Lower lobe of right lung (tissue), 2 donors: Measurements from ENCODE around the gene LIN9. TPM values are rescaled to one million over a fixed set of nuclear protein-coding genes. Genes with fewer than 3 reads are reported as not detected.

Experiments used
- ATAC-seq, 2 donors: fragments of 200-7000 bp; cut with Tn5 transposase; one replicate each; pipeline ENCODE4 v1.9.1; 2020 to 2022; ENCODE audit warnings: mild to moderate bottlenecking in 2 of 2, moderate library complexity in 2 of 2
- DNase-seq: peaks from one replicate; pipeline ENCODE4 v3.0.0-alpha.2; 2020
- H3K27ac ChIP-seq: fragments of 200-600 bp; one replicate; pipeline ENCODE4 v1.8.0; 2022
- H3K27me3 ChIP-seq: fragments of 200-600 bp; one replicate; pipeline ENCODE4 v1.8.0; 2022; ENCODE audit warnings: low read depth
- H3K36me3 ChIP-seq: fragments of 200-600 bp; one replicate; pipeline ENCODE4 v1.8.0; 2022; ENCODE audit warnings: mild to moderate bottlenecking
- H3K4me1 ChIP-seq: fragments of 200-600 bp; one replicate; pipeline ENCODE4 v1.8.0; 2022
- H3K4me3 ChIP-seq: fragments of 200-600 bp; one replicate; pipeline ENCODE4 v1.8.0; 2022; ENCODE audit warnings: mild to moderate bottlenecking
- H3K9me3 ChIP-seq: fragments of 200-600 bp; one replicate; pipeline ENCODE4 v1.8.0; 2022
- intact Hi-C: fragments of 100-400 bp; cut with DNase I; formaldehyde crosslinking; loops from one replicate; pipeline ENCODE4 v1.11.0; 2022
- total RNA-seq: library from RNA; stranded (reverse); fragmentation: NEBNext Ultra II Directional; extraction: Animal tissue kit (Norgen Biotek cat#: 25700); gene quantifications from one replicate; pipeline ENCODE4 v1.2.1, GENCODE V29; 2021
- TF ChIP-seq, protein P1 (sequence below): fragments of 200-600 bp; IDR thresholded peaks from one replicate; pipeline ENCODE4 v1.8.0; 2022; ENCODE audit warnings: antibody characterized with exemption, mild to moderate bottlenecking
- donor health status: DM: no; HTN: yes; CAD: no; lungs with severe emphysema.

The LIN9 gene
- total RNA-seq, 1 donor from 2014 or later, result 3.5 TPM

- peaks cover 18% of the 10 kb centered on the region for H3K4me1 ChIP-seq
- peak overlapping the region; percentile 95 for H3K4me3 ChIP-seq
- TF ChIP-seq, protein P1, sequence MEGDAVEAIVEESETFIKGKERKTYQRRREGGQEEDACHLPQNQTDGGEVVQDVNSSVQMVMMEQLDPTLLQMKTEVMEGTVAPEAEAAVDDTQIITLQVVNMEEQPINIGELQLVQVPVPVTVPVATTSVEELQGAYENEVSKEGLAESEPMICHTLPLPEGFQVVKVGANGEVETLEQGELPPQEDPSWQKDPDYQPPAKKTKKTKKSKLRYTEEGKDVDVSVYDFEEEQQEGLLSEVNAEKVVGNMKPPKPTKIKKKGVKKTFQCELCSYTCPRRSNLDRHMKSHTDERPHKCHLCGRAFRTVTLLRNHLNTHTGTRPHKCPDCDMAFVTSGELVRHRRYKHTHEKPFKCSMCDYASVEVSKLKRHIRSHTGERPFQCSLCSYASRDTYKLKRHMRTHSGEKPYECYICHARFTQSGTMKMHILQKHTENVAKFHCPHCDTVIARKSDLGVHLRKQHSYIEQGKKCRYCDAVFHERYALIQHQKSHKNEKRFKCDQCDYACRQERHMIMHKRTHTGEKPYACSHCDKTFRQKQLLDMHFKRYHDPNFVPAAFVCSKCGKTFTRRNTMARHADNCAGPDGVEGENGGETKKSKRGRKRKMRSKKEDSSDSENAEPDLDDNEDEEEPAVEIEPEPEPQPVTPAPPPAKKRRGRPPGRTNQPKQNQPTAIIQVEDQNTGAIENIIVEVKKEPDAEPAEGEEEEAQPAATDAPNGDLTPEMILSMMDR, result no peak
- ATAC-seq, result peak; percentile 5 to 31
- H3K36me3 ChIP-seq, result no peaks in the 10 kb centered on the region
- H3K27ac ChIP-seq, result peak overlapping the region; percentile 68
- intact Hi-C loops, result no loop called here
- H3K9me3 ChIP-seq, result no peaks in the 10 kb centered on the region
- no peaks in the 10 kb centered on the region for H3K27me3 ChIP-seq
- DNase-seq, result peak; percentile 46
Measured at GRCh38 chr1:226309398-226310244, 657 bp upstream of the LIN9 start.

DNA sequence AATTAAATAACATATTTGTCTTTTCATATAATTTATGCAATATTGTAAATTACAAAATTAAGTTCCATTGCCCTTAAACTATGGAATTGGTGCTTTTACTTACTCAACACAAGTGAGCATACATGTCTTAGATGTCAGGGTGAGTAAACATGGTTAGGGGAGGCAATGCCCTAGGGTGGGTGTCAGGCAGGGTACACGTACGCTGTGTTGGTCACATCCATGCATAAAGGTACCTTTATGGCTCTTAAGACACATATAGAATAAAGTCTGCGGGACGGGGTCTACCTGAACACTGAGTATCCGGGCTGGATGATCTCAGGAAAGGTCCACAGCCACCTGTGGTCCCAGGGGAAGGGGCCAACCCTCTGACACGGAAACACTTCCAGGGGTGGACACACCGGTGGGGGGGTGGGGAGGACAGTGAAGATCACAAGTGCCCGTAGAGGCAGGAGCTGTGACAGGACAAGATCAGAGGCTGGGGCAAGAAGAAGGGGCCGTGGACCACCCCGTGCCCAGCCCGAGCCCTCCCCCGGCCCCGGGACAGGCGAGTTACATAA, 720 bp downstream of the LIN9 start:
- intact Hi-C loops, result no loop called here
- Histone ChIP-seq H3K27me3 (no peaks in the 10 kb centered on the region), H3K4me3 (peak overlapping the region; percentile 95), H3K36me3 (no peaks in the 10 kb centered on the region), H3K9me3 (no peaks in the 10 kb centered on the region), H3K27ac (peak overlapping the region; percentile 80), H3K4me1 (peaks cover 18% of the 10 kb centered on the region)
- peak in 1 of 2 donors; percentile 1 for ATAC-seq
- TF ChIP-seq, protein P1, result no peak
- DNase-seq, result no peak

- peaks cover 18% of the 10 kb centered on the region for H3K4me1 ChIP-seq
- no peaks in the 10 kb centered on the region for H3K27me3 ChIP-seq
- no peaks in the 10 kb centered on the region for H3K36me3 ChIP-seq
- TF ChIP-seq, protein P1, result no peak
- no peaks in the 10 kb centered on the region for H3K9me3 ChIP-seq
- DNase-seq, result no peak
- H3K4me3 ChIP-seq, result no peak overlapping the region
- no peak overlapping the region for H3K27ac ChIP-seq
- intact Hi-C loops, result no loop called here
- ATAC-seq, result no peak
Measured at GRCh38 chr1:226306425-226306824, 2.5 kb downstream of the LIN9 start.

GRCh38 chr1:226305184-226305583, 3.8 kb downstream of the LIN9 start:
- ATAC-seq, result no peak
- Histone ChIP-seq H3K9me3 (no peaks in the 10 kb centered on the region), H3K27me3 (no peaks in the 10 kb centered on the region), H3K4me3 (no peak overlapping the region), H3K27ac (no peak overlapping the region), H3K4me1 (peaks cover 17% of the 10 kb centered on the region), H3K36me3 (no peaks in the 10 kb centered on the region)
- DNase-seq, result no peak
- TF ChIP-seq, protein P1, result no peak
- intact Hi-C loops, result no loop called here

DNA sequence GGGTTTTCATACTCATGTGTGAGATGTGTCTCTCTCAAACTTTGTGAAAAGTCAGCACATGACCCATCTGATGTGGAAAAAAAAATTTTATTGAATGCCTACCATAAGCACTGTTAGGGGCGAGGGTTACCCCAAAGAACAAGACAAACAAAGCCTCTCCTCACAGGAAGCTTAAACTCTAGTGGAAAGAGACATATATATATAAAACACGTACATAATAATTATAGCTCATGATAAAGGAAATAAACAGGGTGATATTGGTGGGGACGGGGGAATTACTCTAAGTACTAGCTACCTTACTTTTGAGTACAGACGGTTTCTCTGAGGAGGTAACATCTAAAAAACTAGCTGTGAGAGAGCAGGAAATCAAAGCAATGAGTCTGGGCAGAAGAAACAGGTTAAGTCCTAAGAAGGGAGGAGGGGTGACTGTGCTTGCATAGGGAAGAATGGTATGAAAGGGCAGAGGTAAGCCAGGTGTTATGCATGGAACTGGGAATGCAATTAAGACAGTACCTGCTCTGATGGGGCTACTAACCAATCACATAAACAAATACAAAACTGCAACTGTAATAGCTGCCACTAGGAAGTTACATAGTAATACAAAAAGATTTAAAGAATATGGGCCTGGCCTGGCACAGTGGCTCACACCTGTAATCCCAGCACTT, 4.5 kb downstream of the LIN9 start:
- Histone ChIP-seq H3K27ac (no peak overlapping the region), H3K27me3 (no peaks in the 10 kb centered on the region), H3K4me1 (peaks cover 9% of the 10 kb centered on the region), H3K36me3 (no peaks in the 10 kb centered on the region), H3K4me3 (no peak overlapping the region), H3K9me3 (no peaks in the 10 kb centered on the region)
- DNase-seq, result no peak
- no peak for ATAC-seq
- intact Hi-C loops, result no loop called here
- TF ChIP-seq, protein P1, result no peak
